ENCODE measurements around the gene EHMT1.

Gene EHMT1

DNA sequence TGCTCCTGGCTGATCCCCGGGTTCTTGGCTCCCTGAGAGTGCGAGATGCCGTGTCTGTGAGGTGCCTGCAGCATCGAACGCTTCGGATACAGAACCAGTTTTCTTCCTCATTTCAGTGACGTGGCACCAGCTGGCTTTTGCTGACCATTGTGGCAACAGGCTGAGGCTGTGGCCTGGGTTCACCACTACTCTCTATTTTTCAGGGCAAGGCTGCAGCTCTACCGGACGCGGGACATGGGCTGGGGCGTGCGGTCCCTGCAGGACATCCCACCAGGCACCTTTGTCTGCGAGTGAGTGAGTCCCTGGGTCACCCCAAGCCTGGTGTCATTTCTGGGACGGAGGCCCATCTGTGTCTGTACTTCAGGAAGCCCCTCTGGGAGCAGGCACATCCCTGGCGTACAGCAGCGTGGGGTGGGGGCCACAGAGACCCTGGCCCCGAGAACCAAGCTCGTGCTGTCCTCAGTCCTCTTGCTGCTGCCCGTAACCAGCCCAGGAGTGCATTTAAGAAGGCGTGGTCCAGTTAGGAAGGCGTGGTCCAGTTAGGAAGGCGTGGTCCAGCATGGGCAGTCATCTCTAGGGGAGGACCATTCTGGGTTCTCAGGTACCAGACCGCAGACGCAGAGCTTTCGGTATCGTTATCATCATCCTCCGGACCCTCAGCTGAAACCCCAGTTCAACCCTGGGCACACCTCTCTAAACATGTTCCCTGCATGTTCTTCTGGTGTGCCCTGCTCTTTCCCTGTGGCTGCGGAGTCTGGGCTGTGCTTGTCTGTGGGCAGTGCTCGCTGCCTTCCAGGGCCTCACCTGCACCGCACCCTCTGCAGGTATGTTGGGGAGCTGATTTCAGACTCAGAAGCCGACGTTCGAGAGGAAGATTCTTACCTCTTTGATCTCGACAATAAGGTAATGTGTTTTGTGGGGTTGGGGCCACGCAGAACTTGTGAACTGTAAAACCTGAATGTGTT, 198.7 kb downstream of the EHMT1 start:
- DNase-seq (ENCODE audit: low read depth in 2 of 2, low spot score in 1 of 2) = no peak

DNA sequence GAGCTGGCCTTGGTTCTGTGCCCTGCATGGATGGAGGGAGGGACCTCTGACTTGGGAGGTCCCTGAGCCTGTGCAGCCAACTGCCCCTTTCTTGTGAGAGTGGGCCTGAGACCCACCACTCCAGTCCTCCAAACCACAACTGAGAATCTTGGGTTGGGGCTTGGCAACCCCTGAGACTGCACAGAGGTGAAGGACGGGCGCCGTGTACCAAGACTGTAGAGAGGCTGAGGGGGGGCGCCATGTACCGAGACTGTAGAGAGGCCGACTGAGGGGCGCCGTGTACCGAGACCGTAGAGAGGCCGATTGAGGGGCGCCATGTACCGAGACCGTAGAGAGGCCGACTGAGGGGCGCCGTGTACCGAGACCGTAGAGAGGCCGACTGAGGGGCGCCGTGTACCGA, 199.5 kb downstream of the EHMT1 start:
- no peak for DNase-seq (ENCODE audit: low read depth in 2 of 2, low spot score in 1 of 2)

DNA sequence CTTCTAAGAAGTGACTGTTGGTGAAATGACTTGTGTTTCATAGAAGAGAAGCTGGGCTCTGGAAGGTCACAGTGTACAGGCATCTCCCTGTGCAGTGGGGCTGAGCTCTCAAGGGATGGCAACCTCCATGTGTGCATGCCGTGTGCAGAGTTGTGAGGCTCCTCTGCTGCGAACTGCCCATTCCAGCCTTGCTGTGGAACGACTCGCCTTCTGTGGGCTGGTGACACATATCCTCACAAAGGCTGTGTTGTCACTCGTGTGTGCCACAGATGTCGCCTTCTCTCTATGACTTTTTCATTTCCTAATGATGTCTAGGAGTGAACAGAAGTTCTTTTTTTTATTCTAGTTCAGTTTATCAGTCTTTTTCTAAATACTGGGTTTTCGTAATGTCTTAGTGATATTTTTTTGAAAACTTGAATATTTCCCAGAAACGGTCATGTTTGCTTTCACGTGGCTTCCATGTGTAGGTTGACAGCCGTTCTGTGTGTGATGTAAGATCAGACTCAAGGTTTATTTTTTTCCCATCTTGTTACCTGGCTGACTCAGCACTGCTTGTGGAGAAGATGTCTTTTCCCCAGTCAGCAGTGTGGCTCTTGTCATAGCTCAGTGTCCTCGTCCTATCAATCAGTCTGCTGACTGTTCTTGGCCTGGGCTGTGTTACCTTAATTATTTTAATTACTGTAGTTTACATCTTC, 201.5 kb downstream of the EHMT1 start:
- no peak for DNase-seq (ENCODE audit: low read depth in 2 of 2, low spot score in 1 of 2)

DNA sequence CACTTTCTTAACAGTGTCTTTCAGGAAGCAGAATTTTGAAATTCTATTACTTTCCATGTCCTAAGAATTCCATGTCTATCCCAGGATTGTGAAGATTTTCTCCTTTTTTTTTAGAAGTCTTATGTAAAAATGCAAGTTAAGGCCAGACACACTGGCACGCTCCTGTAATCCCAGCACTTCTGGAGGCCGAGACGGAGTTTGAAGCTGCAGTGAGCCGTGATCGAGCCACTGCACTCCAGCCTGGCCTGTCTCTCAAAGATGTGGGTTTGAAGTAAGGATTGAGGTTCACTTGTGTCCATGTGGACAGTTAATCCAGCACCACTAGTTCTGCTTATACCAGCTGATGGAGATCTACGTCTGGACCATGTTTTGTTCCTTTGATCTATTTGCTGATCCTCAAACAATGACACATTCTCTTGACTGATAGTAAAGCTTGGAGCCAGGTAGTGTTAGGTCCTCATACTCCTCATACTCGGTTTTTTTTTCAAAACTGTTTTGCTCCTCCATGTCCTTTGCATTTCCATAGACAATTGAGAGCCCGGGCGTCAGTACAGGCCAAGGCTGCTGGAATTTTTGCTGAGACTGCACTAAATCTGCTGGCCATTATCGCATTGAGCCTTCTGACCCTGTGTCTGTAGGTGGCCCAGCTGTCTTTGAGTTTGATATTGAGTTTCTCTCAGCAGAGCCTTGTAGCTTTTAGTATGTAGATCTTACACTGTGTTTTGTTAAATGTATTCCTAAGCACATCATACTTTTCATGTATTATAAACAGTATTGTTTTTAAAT, 205.4 kb downstream of the EHMT1 start:
- no peak for DNase-seq (ENCODE audit: low read depth in 2 of 2, low spot score in 1 of 2)

DNA sequence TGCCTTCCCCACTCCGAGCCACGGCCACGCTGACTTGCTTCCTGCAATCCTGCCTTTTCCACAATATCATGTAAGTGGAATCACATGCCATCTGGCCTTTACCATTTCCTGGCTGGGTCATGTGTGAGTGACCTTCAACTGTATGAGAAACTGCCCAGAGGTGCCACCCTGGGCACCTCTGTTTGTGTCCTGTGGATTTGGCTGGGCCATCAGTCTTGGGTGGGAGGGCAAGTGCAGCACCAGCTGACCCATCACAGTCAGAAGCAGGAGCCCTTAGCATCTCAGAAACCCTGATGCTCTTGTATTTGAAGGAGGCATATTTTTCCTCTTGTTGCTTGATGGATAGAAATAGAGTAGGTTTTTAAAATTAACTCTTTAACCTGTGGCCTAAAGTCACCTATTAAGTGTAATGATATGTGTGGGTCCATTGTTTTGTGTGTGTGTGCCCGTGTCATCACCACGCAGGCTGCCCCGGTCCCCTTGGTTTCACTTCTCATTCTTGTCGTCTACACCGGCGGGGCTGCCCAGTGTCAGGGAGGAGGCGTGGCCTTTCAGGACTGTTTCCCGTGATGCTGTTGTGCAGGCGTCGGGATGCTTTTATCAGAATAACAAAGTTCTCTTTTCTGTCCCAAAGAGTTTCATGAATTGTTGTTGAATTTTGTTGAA, 206.7 kb downstream of the EHMT1 start:
- no peak for DNase-seq (ENCODE audit: low read depth in 2 of 2, low spot score in 1 of 2)

DNA sequence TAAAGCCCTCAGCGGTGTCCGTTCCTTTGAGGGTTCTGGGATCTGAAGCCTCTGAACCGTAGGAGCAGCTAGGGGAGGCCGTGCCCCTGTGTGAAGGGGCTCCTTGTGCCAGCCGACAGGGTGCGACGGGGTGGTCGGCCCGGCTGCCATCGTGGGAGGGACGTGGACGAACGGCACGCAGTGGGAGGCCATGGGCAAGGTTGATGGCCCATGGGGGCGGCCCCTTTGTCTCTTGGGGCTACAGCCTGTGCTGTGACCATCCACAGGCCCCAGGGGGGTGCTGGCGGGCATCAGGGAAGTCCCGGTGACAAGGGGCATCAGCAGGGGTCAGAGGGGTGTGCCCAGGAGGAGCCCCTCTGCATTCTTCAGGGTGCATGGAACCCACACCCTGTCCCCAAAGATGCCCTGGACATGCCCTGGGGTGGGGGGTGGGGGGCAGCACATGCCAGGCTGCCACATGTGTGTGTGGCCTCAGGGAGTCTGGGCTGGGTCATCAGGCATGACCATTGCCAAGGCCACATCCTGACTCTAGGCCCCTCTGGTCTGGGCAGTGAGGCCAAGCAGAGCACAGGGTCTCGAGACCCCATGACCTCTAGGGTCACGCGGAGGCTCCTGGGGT, 209.2 kb downstream of the EHMT1 start:
- no peak for DNase-seq (ENCODE audit: low read depth in 2 of 2, low spot score in 1 of 2)

DNA sequence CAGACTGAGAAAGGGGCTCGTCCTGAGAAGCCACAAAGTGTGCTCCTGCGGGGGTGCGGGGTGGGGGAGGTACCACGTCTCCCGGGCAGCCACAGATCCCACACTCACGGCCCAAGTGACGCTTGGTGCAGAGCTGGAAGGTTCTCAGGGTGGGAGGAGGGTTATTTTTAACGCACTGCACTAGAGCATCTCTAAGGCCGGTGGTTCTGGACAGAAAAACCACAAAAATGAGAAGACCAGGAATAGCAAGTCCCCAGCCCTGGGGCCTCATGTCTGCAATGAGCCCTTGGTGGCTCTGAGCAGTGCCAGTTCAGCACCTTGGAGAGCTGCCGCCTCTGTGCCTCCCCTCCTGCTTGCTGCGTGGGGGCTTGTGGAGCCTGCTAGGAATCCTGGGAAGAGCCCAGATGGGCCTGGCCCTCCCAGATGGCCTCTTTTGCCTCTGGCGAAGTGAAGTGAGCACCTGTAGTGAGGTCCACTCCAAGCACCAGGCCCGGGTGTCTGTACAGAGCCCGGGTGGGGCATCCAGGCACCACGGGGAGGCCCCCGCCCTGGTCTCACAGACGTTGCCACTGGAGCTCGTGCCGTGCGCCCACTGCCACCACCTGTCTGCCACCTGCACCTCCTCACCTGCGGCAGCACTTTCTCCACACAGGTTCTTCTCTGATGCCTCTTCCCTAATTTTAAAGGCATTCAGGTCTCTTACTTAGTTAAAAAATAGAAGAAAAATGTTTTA, 209.9 kb downstream of the EHMT1 start:
- no peak for DNase-seq (ENCODE audit: low read depth in 2 of 2, low spot score in 1 of 2)

DNA sequence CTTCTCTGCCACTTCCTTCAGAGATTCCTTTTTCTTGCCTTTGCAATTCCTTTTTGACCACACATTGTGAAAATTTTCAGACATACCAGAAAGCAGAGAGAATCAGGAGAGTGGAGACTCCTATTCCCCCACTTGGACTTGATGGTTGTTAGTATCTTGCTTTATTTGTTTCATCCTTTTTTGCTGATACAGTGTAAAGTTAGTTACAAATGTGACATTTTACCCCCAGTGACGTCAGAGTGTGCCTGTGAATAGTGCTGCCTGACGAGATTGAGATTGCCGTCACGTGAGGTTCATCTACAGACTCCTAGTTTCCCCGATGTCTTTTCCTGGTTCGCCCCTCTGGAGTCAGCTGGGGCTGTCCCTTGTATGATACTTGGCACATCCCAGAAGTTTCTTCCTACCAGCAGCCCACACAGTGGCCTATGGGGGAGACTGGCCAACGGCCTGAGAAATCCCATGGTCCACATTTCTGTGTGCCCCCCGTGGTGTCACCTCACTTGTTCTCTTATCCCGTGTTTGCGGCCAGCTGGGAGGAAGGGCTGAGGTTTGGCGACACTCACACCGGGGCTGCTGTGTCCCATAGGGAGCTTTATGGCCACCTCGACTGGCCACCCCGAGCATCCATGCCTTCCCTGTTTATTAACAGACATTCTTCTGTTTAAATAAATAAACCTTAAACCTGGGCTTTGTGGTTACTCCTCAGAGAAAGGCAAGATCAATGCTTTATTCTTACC, 210.6 kb downstream of the EHMT1 start:
- no peak for DNase-seq (ENCODE audit: low read depth in 2 of 2, low spot score in 1 of 2)

DNA sequence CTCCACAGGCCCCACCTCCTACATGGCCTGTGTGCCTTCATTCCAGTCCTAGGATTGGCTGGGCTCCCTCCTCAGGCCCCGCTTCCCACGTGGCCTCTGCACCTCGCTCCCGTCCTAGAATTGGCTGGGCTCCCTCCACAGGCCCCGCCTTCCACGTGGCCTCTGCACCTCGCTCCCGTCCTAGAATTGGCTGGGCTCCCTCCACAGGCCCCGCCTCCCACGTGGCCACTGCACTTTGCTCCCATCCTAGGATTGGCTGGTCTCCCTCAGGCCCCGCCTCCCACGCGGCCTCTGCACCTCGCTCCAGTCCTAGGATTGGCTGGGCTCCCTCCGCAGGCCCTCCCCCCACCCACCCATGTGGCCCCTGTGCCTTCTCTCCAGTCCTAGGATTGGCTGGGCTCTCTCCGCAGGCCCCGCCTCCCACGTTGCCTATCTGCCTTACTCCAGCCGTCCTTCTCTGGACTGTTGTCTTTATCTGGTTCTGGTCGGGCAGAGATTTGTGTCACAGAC, 213.4 kb downstream of the EHMT1 start:
- DNase-seq (ENCODE audit: low read depth in 2 of 2, low spot score in 1 of 2) = no peak

DNA sequence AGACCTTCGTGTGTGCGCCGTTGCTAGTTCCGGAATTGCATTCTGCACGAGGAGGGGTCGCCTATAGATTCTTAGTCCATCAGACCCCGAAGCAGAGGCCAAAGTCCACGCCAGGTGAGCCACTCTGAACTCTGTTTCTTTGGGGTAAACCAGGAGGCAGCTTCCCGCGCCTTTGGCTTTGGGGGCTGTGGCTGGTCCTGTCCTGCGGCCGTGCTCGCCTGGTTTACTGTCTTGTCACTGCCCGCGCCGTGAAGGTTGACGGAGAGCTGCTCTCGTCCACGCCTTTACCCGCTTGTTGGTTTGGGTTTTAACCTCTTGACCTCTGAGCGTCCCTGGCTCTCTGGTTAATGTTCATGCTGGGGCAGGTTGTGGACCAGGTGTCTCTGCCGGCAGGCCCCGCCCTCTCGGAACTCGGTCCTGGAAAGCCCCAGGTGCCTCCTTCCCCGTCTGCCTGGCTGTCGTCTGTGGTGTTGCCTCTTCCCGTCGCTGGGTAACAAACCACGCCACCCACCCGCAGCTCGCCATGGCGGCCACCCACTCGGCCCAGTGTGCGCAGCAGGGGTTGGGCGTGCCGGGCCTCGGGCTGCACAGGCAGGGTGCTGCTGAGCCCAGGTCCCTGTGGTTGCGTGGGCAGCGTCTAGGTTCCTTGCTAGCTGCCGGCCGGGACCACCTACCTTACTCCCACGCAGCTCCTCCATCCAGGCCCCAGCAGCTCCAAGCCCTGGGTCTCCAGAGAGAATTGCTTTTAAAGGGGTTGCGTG, 214.2 kb downstream of the EHMT1 start:
- no peak for DNase-seq (ENCODE audit: low read depth in 2 of 2, low spot score in 1 of 2)

DNA sequence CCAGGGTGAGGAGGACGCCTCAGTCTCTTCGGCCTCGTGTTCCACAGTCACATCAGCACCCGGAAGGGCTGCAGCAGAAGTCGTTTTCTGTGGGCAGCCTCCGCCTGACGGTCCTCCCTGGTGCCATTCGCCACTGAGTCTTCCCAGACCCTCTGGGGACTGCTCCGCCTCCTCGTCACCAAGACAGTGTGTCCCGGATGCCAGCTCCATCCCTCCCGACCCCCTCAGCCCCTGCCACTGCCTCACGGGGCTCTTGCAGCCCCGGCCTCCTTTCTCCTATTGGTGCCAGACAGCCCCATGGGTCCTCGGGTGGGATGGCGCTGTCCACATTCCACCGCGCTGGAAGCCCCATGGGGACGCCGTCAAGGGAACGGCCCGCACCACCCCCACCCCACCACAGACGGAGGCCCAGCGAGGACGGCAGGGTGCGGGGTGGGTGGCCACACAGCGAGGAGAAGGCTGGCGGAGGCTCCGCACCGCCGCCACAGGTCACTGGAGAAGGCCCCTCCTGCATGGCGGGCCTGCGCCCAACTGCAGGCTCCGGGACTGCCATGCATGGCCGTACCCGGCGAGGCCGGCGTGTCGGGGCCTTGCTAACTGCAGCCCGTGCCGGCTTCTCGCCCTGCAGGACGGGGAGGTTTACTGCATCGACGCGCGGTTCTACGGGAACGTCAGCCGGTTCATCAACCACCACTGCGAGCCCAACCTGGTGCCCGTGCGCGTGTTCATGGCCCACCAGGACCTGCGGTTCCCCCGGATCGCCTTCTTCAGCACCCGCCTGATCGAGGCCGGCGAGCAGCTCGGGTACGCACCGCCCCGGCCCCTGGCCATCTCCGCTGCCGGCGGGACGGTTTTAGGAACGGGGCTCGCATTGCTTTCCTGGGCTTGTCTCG, 215.2 kb downstream of the EHMT1 start:
- DNase-seq (ENCODE audit: low read depth in 2 of 2, low spot score in 1 of 2) = no peak

DNA sequence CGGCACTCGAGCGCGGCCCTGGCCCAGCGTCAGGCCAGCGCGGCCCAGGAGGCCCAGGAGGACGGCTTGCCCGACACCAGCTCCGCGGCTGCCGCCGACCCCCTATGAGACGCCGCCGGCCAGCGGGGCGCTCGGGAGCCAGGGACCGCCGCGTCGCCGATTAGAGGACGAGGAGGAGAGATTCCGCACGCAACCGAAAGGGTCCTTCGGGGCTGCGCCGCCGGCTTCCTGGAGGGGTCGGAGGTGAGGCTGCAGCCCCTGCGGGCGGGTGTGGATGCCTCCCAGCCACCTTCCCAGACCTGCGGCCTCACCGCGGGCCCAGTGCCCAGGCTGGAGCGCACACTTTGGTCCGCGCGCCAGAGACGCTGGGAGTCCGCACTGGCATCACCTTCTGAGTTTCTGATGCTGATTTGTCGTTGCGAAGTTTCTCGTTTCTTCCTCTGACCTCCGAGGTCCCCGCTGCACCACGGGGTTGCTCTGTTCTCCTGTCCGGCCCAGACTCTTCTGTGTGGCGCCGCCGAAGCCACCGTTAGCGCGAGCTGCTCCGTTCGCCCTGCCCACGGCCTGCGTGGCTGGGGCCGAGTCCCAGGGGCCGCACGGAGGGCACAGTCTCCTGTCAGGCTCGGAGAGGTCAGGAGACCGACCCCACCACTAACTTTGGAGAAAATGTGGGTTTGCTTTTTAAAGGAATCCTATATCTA, 216.2 kb downstream of the EHMT1 start:
- DNase-seq (ENCODE audit: low read depth in 2 of 2, low spot score in 1 of 2) = no peak

DNA sequence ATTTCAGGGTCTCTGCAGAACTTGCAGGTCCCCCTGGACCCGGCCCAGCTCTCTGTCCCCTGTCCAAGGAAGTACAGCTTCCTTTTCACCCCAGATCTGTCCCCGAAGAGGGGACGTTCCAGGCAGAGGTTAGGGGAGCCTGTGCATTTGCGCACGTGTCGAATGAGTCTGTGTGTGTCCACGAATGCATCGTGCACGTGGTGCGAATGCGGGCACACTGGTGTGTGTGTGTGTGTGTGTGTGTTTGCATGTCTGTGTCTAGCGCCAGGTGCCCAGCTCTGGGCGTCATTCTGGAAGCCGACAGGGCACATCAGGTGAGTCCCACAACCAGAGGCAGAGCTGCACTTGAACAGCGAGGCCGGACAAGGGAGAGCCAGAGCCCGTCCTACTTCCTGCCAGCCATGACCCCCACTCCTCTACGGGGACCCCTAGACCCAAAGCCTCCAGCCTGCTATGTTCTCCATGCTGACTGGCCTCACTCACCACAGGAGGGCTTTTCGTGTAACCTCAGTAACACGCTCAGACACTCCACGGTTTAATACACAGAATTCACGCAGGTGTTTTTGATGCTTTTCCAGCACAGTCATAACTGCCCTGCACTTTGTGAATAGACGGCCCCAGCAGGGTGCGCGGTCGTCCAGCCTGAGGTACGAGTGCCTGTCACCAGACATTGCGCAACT, 217.5 kb downstream of the EHMT1 start:
- no peak for DNase-seq (ENCODE audit: low read depth in 2 of 2, low spot score in 1 of 2)

DNA sequence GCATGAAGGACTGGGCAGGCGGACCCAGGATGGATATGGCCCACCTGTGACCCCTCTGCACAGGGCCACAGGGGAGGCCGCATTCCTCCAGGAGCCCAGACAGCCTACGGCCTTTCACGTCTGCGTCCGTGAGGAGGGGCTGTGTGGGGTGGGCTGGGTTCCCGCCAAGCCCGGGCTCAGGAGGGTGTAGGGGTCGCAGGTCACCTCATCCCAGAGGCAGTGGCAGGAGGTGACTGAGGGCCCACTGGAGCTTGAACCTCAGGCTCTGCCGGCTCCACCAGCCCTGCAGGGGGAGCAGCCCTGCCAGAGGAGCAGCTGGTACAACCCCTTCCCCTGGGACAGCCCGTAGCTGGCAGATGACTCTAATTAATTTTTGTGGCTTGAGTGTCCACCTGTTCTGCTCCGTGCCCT, 218.0 kb downstream of the EHMT1 start:
- DNase-seq (ENCODE audit: low read depth in 2 of 2, low spot score in 1 of 2) = no peak

DNA sequence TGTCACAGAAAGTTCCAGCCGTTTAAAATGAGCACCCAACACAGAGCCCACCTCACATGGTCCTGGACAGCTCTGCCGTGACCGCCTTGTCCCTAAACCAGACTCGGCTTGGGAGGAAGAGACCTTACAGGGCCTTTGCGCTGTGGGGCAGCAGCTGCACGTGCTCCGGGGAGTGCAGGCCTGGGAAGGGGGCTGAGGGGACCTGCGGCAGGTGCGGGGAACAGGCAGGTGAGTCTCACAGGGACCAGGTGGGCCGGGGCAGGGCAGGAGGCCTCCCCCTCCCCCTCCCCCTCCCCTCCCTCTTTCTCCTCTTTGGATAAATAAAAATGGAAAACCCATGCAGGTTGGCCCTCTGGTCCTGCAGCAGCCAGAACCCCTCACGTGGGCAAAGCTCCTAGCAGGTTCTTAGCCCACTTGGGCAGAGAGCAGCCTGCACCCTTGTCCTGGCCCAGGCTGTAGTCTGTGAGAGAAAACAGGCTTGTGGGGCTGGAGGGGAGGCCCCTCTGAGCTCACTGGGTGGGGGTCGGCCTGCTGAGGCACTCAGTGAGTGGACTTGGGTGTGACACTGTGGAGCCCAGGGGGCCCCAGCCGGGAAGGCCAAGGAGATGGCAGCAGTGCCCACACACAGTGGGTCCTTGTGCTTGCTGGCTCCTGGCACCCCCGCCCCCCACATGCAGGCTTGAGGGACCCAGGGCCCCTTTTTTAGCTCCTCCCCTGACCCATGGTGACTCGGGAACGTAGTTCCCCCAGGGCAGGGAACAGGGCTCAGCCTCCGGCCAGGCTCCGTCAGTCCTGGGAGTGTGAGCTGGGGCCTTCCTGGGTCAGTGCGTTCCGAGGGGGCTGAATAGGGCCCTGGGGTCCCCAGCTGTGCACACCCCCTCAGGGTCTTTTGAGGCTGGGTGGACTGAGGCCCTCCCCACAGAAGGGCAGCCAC, 218.8 kb downstream of the EHMT1 start:
- no peak for DNase-seq (ENCODE audit: low read depth in 2 of 2, low spot score in 1 of 2)
